Esophagus muscularis mucosa (tissue), 3 donors: Measurements from ENCODE around the gene ECE1.

Experiments used
- EP300 ChIP-seq: sonication (generic); formaldehyde crosslinking; IDR thresholded peaks from one replicate; pipeline ENCODE4 v1.6.1; 2017; ENCODE audit warnings: antibody characterized with exemption
- POLR2AphosphoS5 ChIP-seq, 2 donors: sonication (generic); formaldehyde crosslinking; IDR thresholded peaks; one replicate each; pipeline ENCODE4 v1.6.1; 2017; ENCODE audit warnings: antibody characterized with exemption in 2 of 2

DNA sequence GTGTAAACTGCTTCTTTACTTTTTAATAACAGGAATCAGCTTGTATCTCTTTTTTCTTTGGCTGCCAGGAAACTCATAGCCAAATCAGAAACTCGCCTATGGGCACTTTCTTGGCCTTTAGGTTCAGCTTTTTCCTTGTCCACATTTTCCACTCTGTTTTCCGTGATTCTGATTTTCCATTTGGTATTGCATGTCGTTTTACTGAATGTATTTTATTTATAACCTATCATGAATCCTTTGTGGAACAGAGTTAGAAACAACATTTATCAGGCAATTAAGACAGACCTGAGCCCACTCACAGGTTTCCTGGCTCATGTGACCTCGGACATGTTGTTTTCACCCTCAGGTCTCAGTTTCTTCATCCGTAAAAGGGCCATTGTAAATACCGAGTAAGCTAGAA, 5.3 kb upstream of the ECE1 start:
- TF ChIP-seq POLR2AphosphoS5 (IDR thresholded peaks at IDR 0.05): no peak
- TF ChIP-seq EP300: no peak
